Adrenal gland (tissue), 5 donors: Measurements from ENCODE around the gene ARHGEF10L.

Source experiments
- CTCF ChIP-seq, 6 experiments: fragments of 450-650 bp in 4 of 6; fragments of 200-600 bp in 2 of 6; sonication (generic) in 1 of 6; IDR thresholded peaks; 1 replicate in 5 of 6; 2 replicates in 1 of 6; pipeline versions ENCODE4 v1.5.1 to v1.8.0; 2016 to 2021; ENCODE audit warnings: antibody characterized with exemption in 6 of 6, mild to moderate bottlenecking in 2 of 6, moderate library complexity in 1 of 6
- POLR2A ChIP-seq, 2 donors: fragments of 450-650 bp; IDR thresholded peaks; one replicate each; pipeline ENCODE4 v1.6.1; 2017; ENCODE audit warnings: antibody characterized with exemption in 2 of 2, mild to moderate bottlenecking in 2 of 2, moderate library complexity in 1 of 2
- donor health status: DM: no; HTN: no; CAD: no.

- TF ChIP-seq POLR2A (IDR thresholded peaks at IDR 0.05) (no peak), CTCF (IDR thresholded peaks at IDR 0.05) (no peak)
Measured at GRCh38 chr1:17743925-17744324, 204.4 kb downstream of the ARHGEF10L start.
